Epithelial cell of umbilical artery (primary cell): ENCODE results near the gene CPNE1. TPM values are rescaled to one million over a fixed set of nuclear protein-coding genes. Genes with fewer than 3 reads are reported as not detected.

Source experiments
- total RNA-seq: library from RNA; depleted of rRNA; stranded (reverse); fragments of >200 nt; gene quantifications from 2 replicates; pipeline ENCODE4 v1.2.3, GENCODE V29; 2014

The CPNE1 gene
- total RNA-seq: 109 and 146 TPM in 2 replicates

GRCh38 chr20:35664466-35665206, at the start of gene CPNE1, which contains the start of gene RBM12:
Gene CPNE1 (minus strand): TSS chr20:35664900. CDS start chr20:35632923, 31,977 bp downstream.
Gene RBM12 (minus strand): TSS chr20:35664900. CDS start chr20:35655322, 9,578 bp downstream.

GRCh38 chr20:35699127-35699956, 34.6 kb upstream of the CPNE1 start, which contains the start of the genes NFS1 and ROMO1:
Gene NFS1 (minus strand): TSS chr20:35699352. CDS start chr20:35699288, 64 bp downstream.
Gene ROMO1 (plus strand): TSS chr20:35699405. CDS start chr20:35699633, 228 bp downstream.

GRCh38 chr20:35615667-35616464, 48.8 kb downstream of the CPNE1 start, which contains the start of gene SPAG4:
Gene SPAG4 (plus strand): TSS chr20:35615829. CDS start chr20:35616004, 175 bp downstream.

Other genes with a start within 250 kb of the CPNE1 start
- gene GDF5, start 226.7 kb downstream of the CPNE1 start, total RNA-seq: 0.46 TPM in 1 of 2 replicates, not detected in the other
- gene CEP250, start 209.3 kb downstream of the CPNE1 start, total RNA-seq: 14.0 and 39.8 TPM in 2 replicates
- not detected in 2 replicates for gene C20orf173, start 135.2 kb downstream of the CPNE1 start, total RNA-seq
- 244 and 340 TPM in 2 replicates for gene ERGIC3, start 122.8 kb downstream of the CPNE1 start, total RNA-seq
- gene SPAG4, start 49.1 kb downstream of the CPNE1 start, total RNA-seq: 11.2 and 23.4 TPM in 2 replicates
- gene RBM12, start within 50 bp of the CPNE1 start, total RNA-seq: 53.6 and 58.7 TPM in 2 replicates
- 19.5 and 19.9 TPM in 2 replicates for gene NFS1, start 34.5 kb upstream of the CPNE1 start, total RNA-seq
- 164 and 382 TPM in 2 replicates for gene ROMO1, start 34.5 kb upstream of the CPNE1 start, total RNA-seq
- gene RBM39, start 77.4 kb upstream of the CPNE1 start, total RNA-seq: 252 and 284 TPM in 2 replicates
- 25.3 and 25.7 TPM in 2 replicates for gene PHF20, start 107.1 kb upstream of the CPNE1 start, total RNA-seq